ENCODE data around the gene QPRT. TPM values are rescaled to one million over a fixed set of nuclear protein-coding genes. Genes with fewer than 3 reads are reported as not detected.
"Not testable (repeated sequence)": the region's sequence is repeated elsewhere in the genome, so short reads cannot be mapped to it uniquely, and the experiment has no call there.

Gene QPRT
- polyA plus RNA-seq, 4 donors = 30.2 to 286 (median 32.0) TPM

- Histone ChIP-seq H3K27ac (ENCODE audit: low read depth in 1 of 3, low read length in 2 of 3) (no peak overlapping the region), H3K27me3 (ENCODE audit: control insufficient read depth in 3 of 3, insufficient read depth in 3 of 3, low read length in 3 of 3) (no peaks in the 10 kb centered on the region), H3K4me1 (ENCODE audit: control insufficient read depth in 3 of 3, insufficient read depth in 2 of 3, low read depth in 1 of 3, low read length in 2 of 3) (no peaks in the 10 kb centered on the region), H3K36me3 (ENCODE audit: control insufficient read depth in 3 of 3, insufficient read depth in 2 of 3, low read depth in 1 of 3, low read length in 3 of 3) (peaks cover 0 to 37% (median 0%) of the 10 kb centered on the region in 3 donors), H3K4me3 (ENCODE audit: low read depth in 1 of 3, low read length in 3 of 3) (no peak overlapping the region), H3K9me3 (ENCODE audit: control insufficient read depth in 2 of 2, insufficient read depth in 1 of 2, low read depth in 1 of 2, low read length in 1 of 2) (peaks cover 0 to 14% of the 10 kb centered on the region in 2 donors)
- 46 to 66% (median 52%) methylated on average over 11 of the region's 11 CpGs for WGBS, 3 donors
- no peak for FAIRE-seq
- DNase-seq = peak in 1 of 2 donors; percentile 9
Measured at GRCh38 chr16:29699324-29700219, 20.6 kb downstream of the QPRT start.

DNA sequence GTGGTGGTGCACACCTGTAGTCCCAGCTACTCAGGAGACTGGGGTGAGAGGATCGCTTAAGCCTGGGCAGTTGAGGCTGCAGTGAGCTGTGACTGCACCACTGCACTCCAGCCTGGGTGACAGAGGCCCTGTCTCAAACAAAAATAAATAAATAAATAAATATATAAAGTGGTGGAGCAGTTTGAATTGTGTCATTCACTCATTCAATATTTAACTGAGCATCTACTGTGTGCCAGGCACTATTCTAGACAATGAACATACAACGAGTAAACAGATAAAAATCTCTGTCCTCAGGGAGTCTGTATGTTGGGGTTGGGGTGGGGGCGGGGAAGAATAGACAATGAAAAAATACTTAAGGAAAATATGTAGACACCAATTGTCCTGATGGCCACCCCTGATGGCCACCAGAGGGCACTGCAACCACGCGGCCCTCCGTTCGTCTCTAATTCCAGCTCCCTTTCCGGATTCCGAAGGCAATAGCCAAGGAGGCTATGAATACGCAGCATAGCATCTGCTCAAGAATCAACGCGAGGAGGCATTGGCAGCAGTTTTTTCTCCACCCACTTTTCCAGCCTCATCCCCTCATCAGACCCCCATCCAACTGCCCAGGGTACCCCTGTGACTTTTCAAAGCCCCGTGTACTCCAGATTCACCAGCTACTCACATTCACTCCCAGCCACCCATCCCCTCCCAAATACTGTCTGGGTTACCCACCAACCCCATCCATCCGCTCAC, 21.4 kb downstream of the QPRT start:
- FAIRE-seq = no peak
- Histone ChIP-seq H3K27ac (ENCODE audit: low read depth in 1 of 3, low read length in 2 of 3) (no peak overlapping the region), H3K4me3 (ENCODE audit: low read depth in 1 of 3, low read length in 3 of 3) (no peak overlapping the region), H3K9me3 (ENCODE audit: control insufficient read depth in 2 of 2, insufficient read depth in 1 of 2, low read depth in 1 of 2, low read length in 1 of 2) (peaks cover 0 to 14% of the 10 kb centered on the region in 2 donors), H3K36me3 (ENCODE audit: control insufficient read depth in 3 of 3, insufficient read depth in 2 of 3, low read depth in 1 of 3, low read length in 3 of 3) (peaks cover 0 to 30% (median 0%) of the 10 kb centered on the region in 3 donors), H3K4me1 (ENCODE audit: control insufficient read depth in 3 of 3, insufficient read depth in 2 of 3, low read depth in 1 of 3, low read length in 2 of 3) (no peaks in the 10 kb centered on the region), H3K27me3 (ENCODE audit: control insufficient read depth in 3 of 3, insufficient read depth in 3 of 3, low read length in 3 of 3) (no peaks in the 10 kb centered on the region)
- 12 to 16% (median 15%) methylated on average over 14 of the region's 14 CpGs for WGBS, 3 donors
- peak; percentile 87 to 89 for DNase-seq

DNA sequence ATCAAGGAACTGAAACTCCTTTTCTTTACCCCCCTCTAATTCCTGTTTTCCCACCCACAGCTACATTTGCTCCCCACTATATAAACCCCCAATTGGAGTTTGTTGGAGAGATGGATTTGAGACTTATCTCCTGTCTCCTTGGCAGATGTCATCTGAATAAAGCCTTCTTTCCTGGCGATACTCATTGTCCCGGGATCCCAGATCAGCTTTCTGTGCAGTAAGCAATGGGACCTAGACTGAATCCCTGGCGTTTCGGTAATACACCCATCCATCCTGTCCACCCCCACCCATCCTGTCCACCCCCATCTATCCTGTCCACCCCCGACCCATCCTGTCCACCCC, 22.2 kb downstream of the QPRT start:
- no peak overlapping the region for H3K4me3 ChIP-seq (ENCODE audit: low read depth in 1 of 3, low read length in 3 of 3)
- H3K27me3 ChIP-seq (ENCODE audit: control insufficient read depth in 3 of 3, insufficient read depth in 3 of 3, low read length in 3 of 3) = no peaks in the 10 kb centered on the region
- H3K4me1 ChIP-seq (ENCODE audit: control insufficient read depth in 3 of 3, insufficient read depth in 2 of 3, low read depth in 1 of 3, low read length in 2 of 3) = no peaks in the 10 kb centered on the region
- 77 to 84% (median 80%) methylated on average over 5 of the region's 5 CpGs for WGBS, 3 donors
- H3K27ac ChIP-seq (ENCODE audit: low read depth in 1 of 3, low read length in 2 of 3) = peak overlapping the region in 1 of 3 donors; percentile 78
- no peak for DNase-seq
- peaks cover 0 to 14% of the 10 kb centered on the region in 2 donors for H3K9me3 ChIP-seq (ENCODE audit: control insufficient read depth in 2 of 2, insufficient read depth in 1 of 2, low read depth in 1 of 2, low read length in 1 of 2)
- peaks cover 0 to 25% (median 0%) of the 10 kb centered on the region in 3 donors for H3K36me3 ChIP-seq (ENCODE audit: control insufficient read depth in 3 of 3, insufficient read depth in 2 of 3, low read depth in 1 of 3, low read length in 3 of 3)
- no peak for FAIRE-seq

- peak in 1 of 2 donors; percentile 24 for DNase-seq
Measured at GRCh38 chr16:29702269-29702668, 23.3 kb downstream of the QPRT start.

DNA sequence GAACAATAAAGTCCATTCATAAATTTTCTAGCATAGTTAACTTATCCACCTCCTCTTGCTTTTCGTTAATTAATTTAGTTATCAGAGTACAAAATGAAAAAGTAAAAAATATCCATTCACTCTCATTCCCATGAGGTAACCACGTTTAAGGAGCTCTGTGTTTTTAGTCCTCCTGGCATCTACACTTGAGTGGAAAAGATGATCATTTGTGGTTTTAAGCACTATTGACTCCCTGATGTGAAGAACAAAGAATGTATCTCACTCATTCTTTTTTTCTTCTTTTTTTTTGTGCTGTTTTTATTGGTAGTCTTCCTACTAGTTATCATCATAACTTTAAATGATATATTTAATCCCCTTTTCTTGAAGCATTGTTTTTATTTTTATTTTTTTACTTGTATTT, 26.1 kb downstream of the QPRT start:
- Histone ChIP-seq H3K36me3 (ENCODE audit: control insufficient read depth in 3 of 3, insufficient read depth in 2 of 3, low read depth in 1 of 3, low read length in 3 of 3) (no peaks in the 10 kb centered on the region), H3K27me3 (ENCODE audit: control insufficient read depth in 3 of 3, insufficient read depth in 3 of 3, low read length in 3 of 3) (no peaks in the 10 kb centered on the region), H3K4me3 (ENCODE audit: low read depth in 1 of 3, low read length in 3 of 3) (no peak overlapping the region), H3K27ac (ENCODE audit: low read depth in 1 of 3, low read length in 2 of 3) (no peak overlapping the region), H3K4me1 (ENCODE audit: control insufficient read depth in 3 of 3, insufficient read depth in 2 of 3, low read depth in 1 of 3, low read length in 2 of 3) (no peaks in the 10 kb centered on the region), H3K9me3 (ENCODE audit: control insufficient read depth in 2 of 2, insufficient read depth in 1 of 2, low read depth in 1 of 2, low read length in 1 of 2) (no peaks in the 10 kb centered on the region)
- 64 to 81% (median 71%) methylated on average over 2 of the region's 2 CpGs for WGBS, 3 donors
- DNase-seq (no peak), FAIRE-seq (no peak)

More at GRCh38 chr16:29702269-29702668, 23.3 kb downstream of the QPRT start:
- Histone ChIP-seq H3K27ac (ENCODE audit: low read depth in 1 of 3, low read length in 2 of 3) (peak overlapping the region in 2 of 3 donors; percentile 61 to 78), H3K9me3 (ENCODE audit: control insufficient read depth in 2 of 2, insufficient read depth in 1 of 2, low read depth in 1 of 2, low read length in 1 of 2) (peaks cover 0 to 14% of the 10 kb centered on the region in 2 donors), H3K4me1 (ENCODE audit: control insufficient read depth in 3 of 3, insufficient read depth in 2 of 3, low read depth in 1 of 3, low read length in 2 of 3) (no peaks in the 10 kb centered on the region), H3K36me3 (ENCODE audit: control insufficient read depth in 3 of 3, insufficient read depth in 2 of 3, low read depth in 1 of 3, low read length in 3 of 3) (peaks cover 0 to 14% (median 0%) of the 10 kb centered on the region in 3 donors), H3K4me3 (ENCODE audit: low read depth in 1 of 3, low read length in 3 of 3) (no peak overlapping the region), H3K27me3 (ENCODE audit: control insufficient read depth in 3 of 3, insufficient read depth in 3 of 3, low read length in 3 of 3) (no peaks in the 10 kb centered on the region)
- WGBS, 3 donors = 49 to 87% (median 67%) methylated on average over 13 of the region's 13 CpGs
- no peak for FAIRE-seq

DNA sequence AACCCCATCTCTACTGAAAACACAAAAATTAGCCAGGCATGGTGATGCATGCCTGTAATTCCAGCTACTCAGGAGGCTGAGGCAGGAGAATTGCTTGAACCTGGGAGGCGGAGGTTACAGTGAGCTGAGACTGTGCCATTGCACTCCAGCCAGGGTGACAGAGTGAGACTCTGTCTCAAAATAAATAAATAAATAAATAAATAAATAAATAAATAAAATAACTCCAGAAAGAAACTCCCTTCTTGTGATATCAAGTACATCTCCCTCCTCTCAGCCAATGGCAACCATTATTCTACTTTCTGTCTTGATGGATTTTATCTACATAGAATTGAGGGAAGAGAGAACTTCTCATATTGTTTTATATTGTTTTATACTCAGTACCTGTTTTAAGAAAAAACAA, 28.2 kb downstream of the QPRT start:
- not testable (repeated sequence) for H3K27me3 ChIP-seq (ENCODE audit: control insufficient read depth in 3 of 3, insufficient read depth in 3 of 3, low read length in 3 of 3); H3K27ac ChIP-seq (ENCODE audit: low read depth in 1 of 3, low read length in 2 of 3); FAIRE-seq; H3K9me3 ChIP-seq (ENCODE audit: control insufficient read depth in 2 of 2, insufficient read depth in 1 of 2, low read depth in 1 of 2, low read length in 1 of 2); H3K36me3 ChIP-seq (ENCODE audit: control insufficient read depth in 3 of 3, insufficient read depth in 2 of 3, low read depth in 1 of 3, low read length in 3 of 3); H3K4me1 ChIP-seq (ENCODE audit: control insufficient read depth in 3 of 3, insufficient read depth in 2 of 3, low read depth in 1 of 3, low read length in 2 of 3); DNase-seq; H3K4me3 ChIP-seq (ENCODE audit: low read depth in 1 of 3, low read length in 3 of 3)
- WGBS, 3 donors = 98 to 100% (median 100%) methylated on average over 1 of the region's 1 CpG

DNA sequence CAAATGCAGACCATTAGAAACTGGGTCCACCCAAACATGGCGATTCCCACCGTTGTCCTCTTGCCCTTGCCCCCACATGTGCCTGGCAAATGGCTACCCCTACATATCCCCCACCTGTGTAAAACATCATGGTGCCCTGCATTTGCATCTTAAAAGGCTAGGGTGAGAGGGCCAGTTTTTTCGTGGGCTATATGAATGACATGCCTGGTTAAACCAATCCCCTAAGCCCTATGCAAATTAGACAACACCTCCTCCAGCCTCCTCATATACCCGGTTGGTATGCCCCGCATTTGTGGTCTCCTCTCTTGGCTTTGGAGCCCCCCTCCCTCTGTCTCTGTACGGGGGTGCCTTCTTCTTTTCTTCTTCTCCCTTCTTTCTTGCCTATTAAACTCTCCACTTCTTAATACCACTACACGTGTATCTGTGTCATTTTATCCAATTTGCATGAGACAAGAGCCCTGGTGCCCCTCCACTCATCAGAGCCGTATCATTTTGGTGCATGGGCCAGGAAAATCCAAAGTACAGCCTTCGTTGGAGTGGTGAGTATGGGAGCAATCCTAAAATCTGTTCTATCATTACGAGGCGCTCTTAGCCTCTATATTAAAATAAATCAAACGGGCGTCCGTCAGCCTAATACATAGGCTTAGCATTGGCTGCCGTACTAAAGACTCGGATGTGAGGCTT, 30.1 kb downstream of the QPRT start:
- no peaks in the 10 kb centered on the region for H3K36me3 ChIP-seq (ENCODE audit: control insufficient read depth in 3 of 3, insufficient read depth in 2 of 3, low read depth in 1 of 3, low read length in 3 of 3)
- H3K27ac ChIP-seq (ENCODE audit: low read depth in 1 of 3, low read length in 2 of 3) = no peak overlapping the region
- no peaks in the 10 kb centered on the region for H3K9me3 ChIP-seq (ENCODE audit: control insufficient read depth in 2 of 2, insufficient read depth in 1 of 2, low read depth in 1 of 2, low read length in 1 of 2)
- FAIRE-seq (no peak), DNase-seq (no peak)
- H3K27me3 ChIP-seq (ENCODE audit: control insufficient read depth in 3 of 3, insufficient read depth in 3 of 3, low read length in 3 of 3) = no peaks in the 10 kb centered on the region
- 60 to 74% (median 71%) methylated on average over 16 of the region's 16 CpGs for WGBS, 3 donors
- H3K4me3 ChIP-seq (ENCODE audit: low read depth in 1 of 3, low read length in 3 of 3) = no peak overlapping the region
- H3K4me1 ChIP-seq (ENCODE audit: control insufficient read depth in 3 of 3, insufficient read depth in 2 of 3, low read depth in 1 of 3, low read length in 2 of 3) = no peaks in the 10 kb centered on the region

- not testable (repeated sequence) for H3K9me3 ChIP-seq (ENCODE audit: control insufficient read depth in 2 of 2, insufficient read depth in 1 of 2, low read depth in 1 of 2, low read length in 1 of 2); H3K27me3 ChIP-seq (ENCODE audit: control insufficient read depth in 3 of 3, insufficient read depth in 3 of 3, low read length in 3 of 3); H3K27ac ChIP-seq (ENCODE audit: low read depth in 1 of 3, low read length in 2 of 3); H3K4me3 ChIP-seq (ENCODE audit: low read depth in 1 of 3, low read length in 3 of 3); DNase-seq; FAIRE-seq; H3K36me3 ChIP-seq (ENCODE audit: control insufficient read depth in 3 of 3, insufficient read depth in 2 of 3, low read depth in 1 of 3, low read length in 3 of 3); H3K4me1 ChIP-seq (ENCODE audit: control insufficient read depth in 3 of 3, insufficient read depth in 2 of 3, low read depth in 1 of 3, low read length in 2 of 3)
- 67 to 73% (median 71%) methylated on average over 6 of the region's 6 CpGs for WGBS, 3 donors
Measured at GRCh38 chr16:29709657-29710056, 30.7 kb downstream of the QPRT start.

Measured in small intestine (tissue), 7 donors.